HG03575 (cell line): Measurements from ENCODE around the gene AGR2.

Experiments used
- ATAC-seq: cut with Tn5 transposase; IDR thresholded peaks from one replicate; pipeline ENCODE4 v1.9.1; 2021; ENCODE audit not compliant: unreplicated experiment, insufficient number of reproducible peaks, low FRiP score; ENCODE audit errors: extremely low read depth

The AGR2 gene

GRCh38 chr7:16753102-16753931 is 51.5 kb downstream of the AGR2 start, which contains the start of gene TSPAN13:
Gene TSPAN13, plus strand, starts transcription at chr7:16753755. Its CDS starts 213 bp downstream, at chr7:16753968.
- no peak for ATAC-seq

GRCh38 chr7:16747102-16747501 is 57.7 kb downstream of the AGR2 start:
- ATAC-seq, result no peak

GRCh38 chr7:16745645-16746044 is 59.2 kb downstream of the AGR2 start:
- no peak for ATAC-seq

- no peak for ATAC-seq
Measured at GRCh38 chr7:16744518-16745250, 60.1 kb downstream of the AGR2 start.

- no peak for ATAC-seq
Measured at GRCh38 chr7:16743236-16743635, 61.6 kb downstream of the AGR2 start.

- no peak for ATAC-seq
Measured at GRCh38 chr7:16742547-16742946, 62.3 kb downstream of the AGR2 start.
